H1 (cell line): ENCODE results near the gene ATXN7L3. TPM values are rescaled to one million over a fixed set of nuclear protein-coding genes. Genes with fewer than 3 reads are reported as not detected.
A peak's percentile ranks its signal among the peaks of the same experiment; 100 is the strongest.

ENCODE experiments used
- CBX8 ChIP-seq: fragments of 300-800, 300-1000 bp; sonication (generic); IDR thresholded peaks from 2 replicates; pipeline ENCODE4 v1.7.1; 2016; ENCODE audit warnings: low read depth, low read length, borderline replicate concordance
- MAFK ChIP-seq: IDR thresholded peaks from 2 replicates; pipeline ENCODE4 v1.6.1; 2012; ENCODE audit warnings: low read depth, mild to moderate bottlenecking, improper control_type of control experiment, low read length
- PHF8 ChIP-seq: fragments of 200-600 bp; sonication (generic); conservative IDR thresholded peaks from 2 replicates; pipeline ENCODE4 v1.7.1; 2012; ENCODE audit warnings: low read depth, mild to moderate bottlenecking, inconsistent platforms, low read length, moderate library complexity
- SAP30 ChIP-seq: fragments of 300-600 bp; sonication (generic); IDR thresholded peaks from 2 replicates; pipeline ENCODE4 v1.7.1; 2012; ENCODE audit warnings: low read length, moderate library complexity, mild to moderate bottlenecking, inconsistent platforms; ENCODE audit not compliant: insufficient read depth, insufficient replicate concordance
- polyA plus RNA-seq, 7 experiments: library from polyadenylated mRNA; depleted of rRNA in 3 of 7; stranded (reverse) in 5 of 7; unstranded in 2 of 7; fragments of >200 nt in 5 of 7; fragments of 200-250 nt in 2 of 7; gene quantifications; 1 replicate in 5 of 7; 2 replicates in 1 of 7; 4 replicates in 1 of 7; pipeline versions ENCODE4 v1.2.1 to v1.2.3, GENCODE V29; 2011 to 2013; ENCODE audit warnings: missing spikeins in 2 of 7, mixed read lengths in 2 of 7
- total RNA-seq: library from RNA; stranded (reverse); fragmentation: NEBNext Ultra II Directional; extraction: Animal tissue kit (Norgen Biotek cat#: 25700); gene quantifications from 2 replicates; pipeline ENCODE4 v1.2.1, GENCODE V29; 2021
- TF ChIP-seq, protein P1 (sequence below): IDR thresholded peaks from 2 replicates; pipeline ENCODE4 v1.6.1; 2012; ENCODE audit warnings: low read length, inconsistent platforms
- TF ChIP-seq, protein P2 (sequence below), 3 experiments: IDR thresholded peaks; 1 replicate in 2 of 3; 2 replicates in 1 of 3; pipeline versions ENCODE4 v1.5.1 to v1.6.1; 2011; ENCODE audit warnings: low read length in 3 of 3, mild to moderate bottlenecking in 3 of 3, inconsistent platforms in 2 of 3, low read depth in 1 of 3, moderate library complexity in 1 of 3; ENCODE audit not compliant: insufficient read depth in 1 of 3; ENCODE audit errors: control extremely low read depth in 1 of 3

ATXN7L3 gene
- total and polyA plus RNA-seq, 2 of the 8 experiments (the other 6 are each of a cell fraction or from before 2014, with no cell fraction given): 53.7 to 103 TPM

DNA sequence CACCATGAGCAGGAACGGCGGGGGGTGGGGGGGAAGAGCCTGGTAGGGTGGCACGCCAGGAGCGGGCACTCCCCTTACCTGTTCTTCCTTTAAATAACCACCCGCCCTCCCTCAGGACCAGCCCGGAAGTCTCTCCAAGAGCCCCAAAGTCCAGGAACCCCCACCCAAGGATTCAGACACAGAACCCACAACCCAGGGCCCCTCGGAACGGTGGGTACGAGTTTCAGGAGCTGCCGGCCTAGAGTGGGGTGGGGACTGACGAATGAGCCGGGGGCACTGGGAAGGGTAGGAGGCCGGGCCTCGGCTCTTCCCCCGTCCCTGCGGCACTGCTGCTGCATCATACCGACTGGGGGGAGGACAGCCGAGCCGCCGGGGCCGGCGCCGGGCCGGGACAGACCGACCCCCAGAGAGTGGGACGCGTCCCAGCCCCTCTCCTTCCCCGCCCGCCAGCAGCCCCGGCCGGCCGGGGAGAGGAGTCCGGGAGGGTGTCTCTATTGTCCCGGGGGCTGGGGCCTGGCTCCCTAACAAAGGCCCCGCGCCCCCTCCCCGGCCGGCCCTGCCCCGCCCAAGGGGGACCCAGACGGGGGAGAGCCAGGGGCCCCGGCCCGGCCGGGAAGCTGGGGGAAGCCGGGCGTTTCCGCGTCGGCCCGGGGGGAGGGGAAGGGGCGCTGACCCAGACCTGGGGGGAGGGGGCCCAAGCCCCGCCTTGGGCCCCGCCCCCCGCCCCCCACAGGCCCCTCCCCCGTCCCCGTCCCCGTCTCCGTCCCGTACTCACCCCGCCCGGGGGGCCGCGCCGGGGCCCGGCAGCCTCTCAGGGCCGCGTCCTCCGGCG is 747 bp downstream of the ATXN7L3 start (continued):
- TF ChIP-seq, protein P1, sequence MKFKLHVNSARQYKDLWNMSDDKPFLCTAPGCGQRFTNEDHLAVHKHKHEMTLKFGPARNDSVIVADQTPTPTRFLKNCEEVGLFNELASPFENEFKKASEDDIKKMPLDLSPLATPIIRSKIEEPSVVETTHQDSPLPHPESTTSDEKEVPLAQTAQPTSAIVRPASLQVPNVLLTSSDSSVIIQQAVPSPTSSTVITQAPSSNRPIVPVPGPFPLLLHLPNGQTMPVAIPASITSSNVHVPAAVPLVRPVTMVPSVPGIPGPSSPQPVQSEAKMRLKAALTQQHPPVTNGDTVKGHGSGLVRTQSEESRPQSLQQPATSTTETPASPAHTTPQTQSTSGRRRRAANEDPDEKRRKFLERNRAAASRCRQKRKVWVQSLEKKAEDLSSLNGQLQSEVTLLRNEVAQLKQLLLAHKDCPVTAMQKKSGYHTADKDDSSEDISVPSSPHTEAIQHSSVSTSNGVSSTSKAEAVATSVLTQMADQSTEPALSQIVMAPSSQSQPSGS: no peak
- TF ChIP-seq SAP30: no peak
- no peak for TF ChIP-seq MAFK
- TF ChIP-seq PHF8: 0 out of 2 replicates have a peak, but pooled peaks have one; percentile 20
- TF ChIP-seq, protein P2, sequence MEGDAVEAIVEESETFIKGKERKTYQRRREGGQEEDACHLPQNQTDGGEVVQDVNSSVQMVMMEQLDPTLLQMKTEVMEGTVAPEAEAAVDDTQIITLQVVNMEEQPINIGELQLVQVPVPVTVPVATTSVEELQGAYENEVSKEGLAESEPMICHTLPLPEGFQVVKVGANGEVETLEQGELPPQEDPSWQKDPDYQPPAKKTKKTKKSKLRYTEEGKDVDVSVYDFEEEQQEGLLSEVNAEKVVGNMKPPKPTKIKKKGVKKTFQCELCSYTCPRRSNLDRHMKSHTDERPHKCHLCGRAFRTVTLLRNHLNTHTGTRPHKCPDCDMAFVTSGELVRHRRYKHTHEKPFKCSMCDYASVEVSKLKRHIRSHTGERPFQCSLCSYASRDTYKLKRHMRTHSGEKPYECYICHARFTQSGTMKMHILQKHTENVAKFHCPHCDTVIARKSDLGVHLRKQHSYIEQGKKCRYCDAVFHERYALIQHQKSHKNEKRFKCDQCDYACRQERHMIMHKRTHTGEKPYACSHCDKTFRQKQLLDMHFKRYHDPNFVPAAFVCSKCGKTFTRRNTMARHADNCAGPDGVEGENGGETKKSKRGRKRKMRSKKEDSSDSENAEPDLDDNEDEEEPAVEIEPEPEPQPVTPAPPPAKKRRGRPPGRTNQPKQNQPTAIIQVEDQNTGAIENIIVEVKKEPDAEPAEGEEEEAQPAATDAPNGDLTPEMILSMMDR (IDR thresholded peaks at IDR 0.05; ENCODE audit: control extremely low read depth in 1 of 3, insufficient read depth in 1 of 3, low read depth in 1 of 3, low read length in 3 of 3): no peak
- no peak for TF ChIP-seq CBX8
